ENCODE measurements around the gene SCPEP1. TPM values are rescaled to one million over a fixed set of nuclear protein-coding genes. Genes with fewer than 3 reads are reported as not detected.

Gene SCPEP1
- total RNA-seq, 2 donors from 2014 or later, result 13.7 to 22.9 TPM

- intact Hi-C loops (cut with DNase I), result no loop called here
- Histone ChIP-seq H3K4me3 (no peak overlapping the region), H3K36me3 (no peaks in the 10 kb centered on the region), H3K4me1 (no peaks in the 10 kb centered on the region), H3K9ac (ENCODE audit: low read depth in 2 of 2, low read length in 2 of 2) (no peak overlapping the region), H3K27ac (no peak overlapping the region), H3K9me3 (no peaks in the 10 kb centered on the region), H3K27me3 (no peaks in the 10 kb centered on the region)
- DNase-seq, result no peak
- no peak for TF ChIP-seq CTCF (IDR thresholded peaks at IDR 0.05)
These were observed 47.9 kb downstream of the SCPEP1 start for GRCh38 chr17:57025876-57026275.

- no peaks in the 10 kb centered on the region for H3K27me3 ChIP-seq
- intact Hi-C loops (cut with DNase I), result no loop called here
- H3K27ac ChIP-seq, result no peak overlapping the region
- no peak for TF ChIP-seq CTCF (IDR thresholded peaks at IDR 0.05)
- no peak overlapping the region for H3K9ac ChIP-seq (ENCODE audit: low read depth in 2 of 2, low read length in 2 of 2)
- H3K4me3 ChIP-seq, result no peak overlapping the region
- no peak for DNase-seq
- no peaks in the 10 kb centered on the region for H3K4me1 ChIP-seq
- H3K9me3 ChIP-seq, result no peaks in the 10 kb centered on the region
- no peaks in the 10 kb centered on the region for H3K36me3 ChIP-seq
These were observed 49.9 kb downstream of the SCPEP1 start for GRCh38 chr17:57027852-57028251.

- peaks cover 12% of the 10 kb centered on the region for H3K4me1 ChIP-seq
- no peak for TF ChIP-seq CTCF (IDR thresholded peaks at IDR 0.05)
- H3K4me3 ChIP-seq, result no peak overlapping the region
- H3K27ac ChIP-seq, result peak overlapping the region; percentile 63
- intact Hi-C loops (cut with DNase I), result no loop called here
- no peaks in the 10 kb centered on the region for H3K27me3 ChIP-seq
- no peaks in the 10 kb centered on the region for H3K36me3 ChIP-seq
- peak overlapping the region in 1 of 2 donors; percentile 49 for H3K9ac ChIP-seq (ENCODE audit: low read depth in 2 of 2, low read length in 2 of 2)
- no peaks in the 10 kb centered on the region for H3K9me3 ChIP-seq
- peak; percentile 71 for DNase-seq
These were observed 54.4 kb downstream of the SCPEP1 start for GRCh38 chr17:57032343-57032742.

GRCh38 chr17:57033296-57033695, 55.4 kb downstream of the SCPEP1 start:
- Histone ChIP-seq H3K9ac (ENCODE audit: low read depth in 2 of 2, low read length in 2 of 2) (no peak overlapping the region), H3K36me3 (no peaks in the 10 kb centered on the region), H3K4me1 (peaks cover 13% of the 10 kb centered on the region), H3K9me3 (no peaks in the 10 kb centered on the region), H3K4me3 (no peak overlapping the region), H3K27me3 (no peaks in the 10 kb centered on the region), H3K27ac (peak overlapping the region; percentile 63)
- no peak for TF ChIP-seq CTCF (IDR thresholded peaks at IDR 0.05)
- intact Hi-C loops (cut with DNase I), result no loop called here
- peak; percentile 57 for DNase-seq

GRCh38 chr17:57034807-57035754, 57.1 kb downstream of the SCPEP1 start:
- peak overlapping the region; percentile 41 to 64 for H3K9ac ChIP-seq (ENCODE audit: low read depth in 2 of 2, low read length in 2 of 2)
- no peaks in the 10 kb centered on the region for H3K27me3 ChIP-seq
- H3K9me3 ChIP-seq, result no peaks in the 10 kb centered on the region
- DNase-seq, result no peak
- intact Hi-C loops (cut with DNase I), result no loop called here
- no peak overlapping the region for H3K4me3 ChIP-seq
- peaks cover 21% of the 10 kb centered on the region for H3K4me1 ChIP-seq
- H3K36me3 ChIP-seq, result no peaks in the 10 kb centered on the region
- H3K27ac ChIP-seq, result peak overlapping the region; percentile 86
- no peak for TF ChIP-seq CTCF (IDR thresholded peaks at IDR 0.05)

Data from colonic mucosa (tissue), 4 donors.